Panc1 (cell line): ENCODE results near the gene MPRIP. TPM values are rescaled to one million over a fixed set of nuclear protein-coding genes. Genes with fewer than 3 reads are reported as not detected.

Source experiments
- ATAC-seq: fragments of 200-7000 bp; cut with Tn5 transposase; 2 replicates; pipeline ENCODE4 v1.9.1; 2020; ENCODE audit warnings: mild to moderate bottlenecking, moderate library complexity
- BruUV-seq: library from RNA; stranded (reverse); fragments of 400-500 nt; replicated peaks from 2 replicates; lab custom pipeline; 2021; lab: Mats Ljungman, UMichigan
- CTCF ChIA-PET: fragments of 300-600 bp; sonication (Branson Sonifier 250); formaldehyde crosslinking; loops from one replicate; lab custom pipeline; 2022; ENCODE audit warnings: antibody characterized with exemption; lab: Charles Lee
- POLR2A ChIA-PET: fragments of 300-600 bp; sonication (Branson Sonifier 250); formaldehyde crosslinking; loops from one replicate; lab custom pipeline; 2022; ENCODE audit warnings: antibody characterized with exemption; lab: Charles Lee
- DNase-seq: peaks from one replicate; pipeline ENCODE4 v3.0.0-alpha.2; 2010; ENCODE audit warnings: low read depth, low spot score
- H3K27ac ChIP-seq: 2 replicates; pipeline ENCODE4 v1.5.1; 2011; ENCODE audit warnings: mild to moderate bottlenecking, low read length, inconsistent platforms
- H3K27me3 ChIP-seq: fragments of 200-500 bp; sonication (Bioruptor generic); 2 replicates; pipeline ENCODE4 v1.6.0; 2014; ENCODE audit warnings: low read length, inconsistent platforms; ENCODE audit not compliant: control insufficient read depth, insufficient read depth
- H3K36me3 ChIP-seq: fragments of 200-500 bp; sonication (Bioruptor generic); 2 replicates; pipeline ENCODE4 v1.5.1; 2014; ENCODE audit warnings: inconsistent platforms, mild to moderate bottlenecking, low read length, moderate library complexity; ENCODE audit not compliant: control insufficient read depth, insufficient read depth
- H3K4me1 ChIP-seq: 2 replicates; pipeline ENCODE4 v1.5.1; 2011; ENCODE audit warnings: inconsistent platforms, mild to moderate bottlenecking, low read length, moderate library complexity; ENCODE audit not compliant: control insufficient read depth, insufficient read depth
- H3K4me3 ChIP-seq, 2 experiments: 2 replicates each; pipeline ENCODE4 v1.5.1; 2011 to 2012; ENCODE audit warnings: low read depth in 2 of 2, low read length in 2 of 2, mild to moderate bottlenecking in 2 of 2, inconsistent platforms in 1 of 2, moderate library complexity in 1 of 2
- H3K9me3 ChIP-seq: fragments of 200-500 bp; sonication (Bioruptor generic); 2 replicates; pipeline ENCODE4 v1.5.1; 2014; ENCODE audit warnings: low read depth, mild to moderate bottlenecking, inconsistent platforms, low read length, moderate library complexity; ENCODE audit not compliant: control insufficient read depth, insufficient read depth
- CTCF ChIP-seq: fragments of 450-650 bp; IDR thresholded peaks from 2 replicates; pipeline ENCODE4 v1.5.1; 2017; ENCODE audit warnings: mild to moderate bottlenecking
- POLR2AphosphoS5 ChIP-seq: IDR thresholded peaks from 2 replicates; pipeline ENCODE4 v1.6.1; 2012; ENCODE audit warnings: mild to moderate bottlenecking, low read depth, low read length, moderate library complexity
- REST ChIP-seq, 2 experiments: IDR thresholded peaks; 2 replicates each; pipeline ENCODE4 v1.6.1; 2011 to 2012; ENCODE audit warnings: low read depth in 2 of 2, control low read depth in 1 of 2, low read length in 1 of 2, mild to moderate bottlenecking in 1 of 2, moderate library complexity in 1 of 2; ENCODE audit not compliant: insufficient read depth in 1 of 2
- SIN3A ChIP-seq: IDR thresholded peaks from 2 replicates; pipeline ENCODE4 v1.6.1; 2012; ENCODE audit warnings: low read depth, mild to moderate bottlenecking, low read length, moderate library complexity, borderline replicate concordance; ENCODE audit not compliant: insufficient read depth
- TCF7L2 ChIP-seq: IDR thresholded peaks from 2 replicates; pipeline ENCODE4 v1.6.1; 2011; ENCODE audit warnings: mild to moderate bottlenecking, low read depth, low read length, inconsistent platforms
- in situ Hi-C: cut with HindIII; loops from 2 replicates; pipeline ENCODE4 v1.10.0; 2016; ENCODE audit warnings: low sequenced_read_pairs, low pct_unique_long_range_greater_than_20kb
- intact Hi-C: fragments of 100-400 bp; cut with micrococcal nuclease; formaldehyde crosslinking; loops from one replicate; pipeline ENCODE4 v1.10.0; 2022; ENCODE audit not compliant: unreplicated experiment
- total RNA-seq: library from RNA; stranded (reverse); gene quantifications from one replicate; pipeline ENCODE4 v1.2.1, GENCODE V29; 2021; ENCODE audit not compliant: unreplicated experiment

The MPRIP gene
- total RNA-seq, 1 experiment from 2014 or later: 155 TPM

- Histone ChIP-seq H3K36me3 (no peaks in the 10 kb centered on the region), H3K27me3 (no peaks in the 10 kb centered on the region), H3K9me3 (no peaks in the 10 kb centered on the region), H3K4me1 (peaks cover 8% of the 10 kb centered on the region), H3K4me3 (peak overlapping the region in 1 of 2 experiments; percentile 67; a peak in 2 of 4 replicates), H3K27ac (no peak overlapping the region)
- no peak for TF ChIP-seq REST (IDR thresholded peaks at IDR 0.05; ENCODE audit: insufficient read depth in 1 of 2, low read depth in 2 of 2, low read length in 1 of 2)
- no peak for TF ChIP-seq SIN3A
- TF ChIP-seq POLR2AphosphoS5: no peak
- no peak for TF ChIP-seq TCF7L2
- no peak for TF ChIP-seq CTCF
- no peak for ATAC-seq
- CTCF ChIA-PET: no interaction called here
- intact Hi-C loops: no loop called here
- no TSS peak for BruUV-seq
- DNase-seq: no peak
- POLR2A ChIA-PET: no interaction called here
- in situ Hi-C loops: no loop called here
These were observed 161.9 kb downstream of the MPRIP start for GRCh38 chr17:17204041-17204591.

- intact Hi-C loops: no loop called here
- DNase-seq (no peak), ATAC-seq (no peak)
- BruUV-seq: no TSS peak
- CTCF ChIA-PET: no interaction called here
- in situ Hi-C loops: no loop called here
- H3K27me3 ChIP-seq: no peaks in the 10 kb centered on the region
- H3K9me3 ChIP-seq: no peaks in the 10 kb centered on the region
- POLR2A ChIA-PET: no interaction called here
- H3K4me3 ChIP-seq: peak overlapping the region; percentile 56 to 67
- H3K4me1 ChIP-seq: peaks cover 8% of the 10 kb centered on the region
- H3K27ac ChIP-seq: peak overlapping the region; percentile 63; the same call in 1 of the 2 replicates
- TF ChIP-seq REST (IDR thresholded peaks at IDR 0.05; ENCODE audit: insufficient read depth in 1 of 2, low read depth in 2 of 2, low read length in 1 of 2) (no peak), TCF7L2 (no peak), POLR2AphosphoS5 (no peak), SIN3A (no peak), CTCF (no peak)
- no peaks in the 10 kb centered on the region for H3K36me3 ChIP-seq
These were observed 162.5 kb downstream of the MPRIP start for GRCh38 chr17:17204635-17205231.
